Neuronal stem cell (in vitro differentiated cells): ENCODE data around the gene C11orf42.

ENCODE experiments used
- DNase-seq: peaks from one replicate; pipeline ENCODE4 v3.0.0-alpha.2; 2013; ENCODE audit warnings: low spot score
- H2AFZ ChIP-seq: one replicate; pipeline ENCODE4 v1.6.1; 2013; ENCODE audit warnings: mild to moderate bottlenecking, low read length, inconsistent platforms
- H2AK5ac ChIP-seq: 2 replicates; pipeline ENCODE4 v1.6.1; 2013; ENCODE audit warnings: low read depth, mild to moderate bottlenecking, inconsistent platforms, low read length, moderate library complexity, mixed read lengths
- H2BK120ac ChIP-seq: 2 replicates; pipeline ENCODE4 v1.6.1; 2013; ENCODE audit warnings: low read depth, mild to moderate bottlenecking, inconsistent platforms, low read length, moderate library complexity, mixed read lengths
- H2BK12ac ChIP-seq: one replicate; pipeline ENCODE4 v1.6.1; 2013; ENCODE audit warnings: low read length, inconsistent platforms
- H2BK15ac ChIP-seq: 2 replicates; pipeline ENCODE4 v1.6.1; 2013; ENCODE audit warnings: mild to moderate bottlenecking, low read length, inconsistent platforms, mixed read lengths
- H2BK5ac ChIP-seq: one replicate; pipeline ENCODE4 v1.6.1; 2013; ENCODE audit warnings: inconsistent platforms, mild to moderate bottlenecking, low read length, moderate library complexity
- H3K14ac ChIP-seq: one replicate; pipeline ENCODE4 v1.6.1; 2013; ENCODE audit warnings: low read length, inconsistent platforms
- H3K18ac ChIP-seq: 2 replicates; pipeline ENCODE4 v1.6.1; 2013; ENCODE audit warnings: low read length, inconsistent platforms
- H3K23ac ChIP-seq: 2 replicates; pipeline ENCODE4 v1.6.1; 2013; ENCODE audit warnings: low read depth, mild to moderate bottlenecking, mixed read lengths, low read length, inconsistent platforms; ENCODE audit not compliant: poor library complexity
- H3K27ac ChIP-seq: replicated peaks from 3 replicates; pipeline ENCODE4 v1.5.1; 2013; ENCODE audit warnings: low read length, inconsistent platforms
- H3K27me3 ChIP-seq, 3 experiments: 2 replicates each; pipeline ENCODE4 v1.6.1; 2013; ENCODE audit warnings: low read length in 3 of 3, mild to moderate bottlenecking in 2 of 3, inconsistent platforms in 1 of 3, low read depth in 1 of 3, mixed read lengths in 1 of 3, moderate library complexity in 1 of 3; ENCODE audit not compliant: control insufficient read depth in 3 of 3, insufficient read depth in 3 of 3
- H3K36me3 ChIP-seq, 2 donors: replicated peaks in 1 of 2; 2 replicates each; pipeline ENCODE4 v1.6.1; 2013; ENCODE audit warnings: low read length in 2 of 2; ENCODE audit not compliant: control insufficient read depth in 2 of 2, insufficient read depth in 2 of 2
- H3K4ac ChIP-seq: 2 replicates; pipeline ENCODE4 v1.6.1; 2013; ENCODE audit warnings: inconsistent platforms, mild to moderate bottlenecking, low read length, moderate library complexity
- H3K4me1 ChIP-seq, 2 donors: 1 replicate in 1 of 2; 2 replicates in 1 of 2; pipeline ENCODE4 v1.6.1; 2013; ENCODE audit warnings: low read length in 2 of 2, low read depth in 1 of 2; ENCODE audit not compliant: control insufficient read depth in 2 of 2, insufficient read depth in 1 of 2
- H3K4me2 ChIP-seq: one replicate; pipeline ENCODE4 v1.6.1; 2013; ENCODE audit warnings: mild to moderate bottlenecking, low read length, inconsistent platforms; ENCODE audit not compliant: insufficient read depth, poor library complexity, severe bottlenecking
- H3K4me3 ChIP-seq, 2 donors: 2 replicates each; pipeline ENCODE4 v1.5.1; 2013; ENCODE audit warnings: low read length in 2 of 2, mild to moderate bottlenecking in 2 of 2, inconsistent platforms in 1 of 2, moderate library complexity in 1 of 2
- H3K79me1 ChIP-seq: one replicate; pipeline ENCODE4 v1.6.1; 2013; ENCODE audit warnings: low read depth, mild to moderate bottlenecking, inconsistent platforms, low read length, moderate library complexity
- H3K9ac ChIP-seq: one replicate; pipeline ENCODE4 v1.6.1; 2013; ENCODE audit warnings: mild to moderate bottlenecking, low read depth, low read length, inconsistent platforms; ENCODE audit not compliant: poor library complexity
- H3K9me3 ChIP-seq, 2 donors: replicated peaks in 1 of 2; 2 replicates each; pipeline versions ENCODE3 to v1.6.1; 2013; ENCODE audit warnings: low read length in 2 of 2, mild to moderate bottlenecking in 2 of 2, inconsistent platforms in 1 of 2, low read depth in 1 of 2, mixed read lengths in 1 of 2, moderate library complexity in 1 of 2; ENCODE audit not compliant: control insufficient read depth in 2 of 2, insufficient read depth in 1 of 2
- H4K8ac ChIP-seq: one replicate; pipeline ENCODE4 v1.6.1; 2013; ENCODE audit warnings: low read depth, mild to moderate bottlenecking, inconsistent platforms, low read length, moderate library complexity
- H4K91ac ChIP-seq: one replicate; pipeline ENCODE4 v1.6.1; 2013; ENCODE audit warnings: low read length, low read depth, mild to moderate bottlenecking, inconsistent platforms; ENCODE audit not compliant: poor library complexity
- WGBS, 2 donors: extraction: QIAGEN DNeasy Blood & Tissue Kit; methylation state at CpG; one replicate each; pipeline ENCODE4 v1.1.7; 2013; ENCODE audit warnings: missing lambda C conversion rate in 2 of 2, mixed read lengths in 1 of 2; ENCODE audit not compliant: insufficient read length in 2 of 2, insufficient replicate concordance in 1 of 2; ENCODE audit errors: extremely low coverage in 2 of 2; 5-methylcytosine and 5-hydroxymethylcytosine counted together

Gene C11orf42

DNA sequence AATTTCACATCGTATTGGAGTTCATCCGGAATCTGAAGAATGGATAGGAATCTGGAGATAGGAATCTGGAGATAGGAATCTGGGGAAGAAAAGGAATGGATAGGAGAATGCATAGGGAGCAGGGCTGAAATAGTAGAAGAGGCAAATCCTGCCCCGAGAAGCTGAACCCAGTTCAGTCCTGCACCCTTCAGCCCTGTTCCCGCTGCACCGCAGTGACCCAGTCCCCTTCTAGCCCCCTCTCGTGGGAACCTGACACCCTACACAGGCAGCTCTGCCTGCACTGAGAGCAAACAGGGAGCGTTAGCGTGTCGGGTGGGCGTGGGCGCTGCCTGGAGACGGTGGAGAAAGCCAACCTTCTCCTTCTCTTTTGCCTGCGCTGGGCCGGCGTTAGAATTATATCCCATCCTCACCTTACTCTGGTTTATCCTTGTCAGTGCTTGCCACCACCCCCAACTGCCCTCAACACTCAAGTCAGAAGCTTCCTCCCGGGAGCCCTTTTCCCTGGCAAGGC, 53.3 kb downstream of the C11orf42 start:
- Histone ChIP-seq H2AFZ (peak overlapping the region; percentile 85), H3K18ac (peak overlapping the region; percentile 90), H3K4me3 (peak overlapping the region in 1 of 2 donors; percentile 83), H3K79me1 (no peaks in the 10 kb centered on the region), H4K91ac (no peak overlapping the region), H2BK120ac (no peak overlapping the region), H2BK5ac (peak overlapping the region; percentile 40), H2AK5ac (peak overlapping the region; percentile 1), H3K4me2 (peak overlapping the region; percentile 96), H2BK15ac (peak overlapping the region; percentile 32), H3K4ac (no peak overlapping the region), H3K27ac (no peak overlapping the region), H2BK12ac (peak overlapping the region; percentile 58), H3K36me3 (no peaks in the 10 kb centered on the region), H3K9ac (no peak overlapping the region), H3K4me1 (peaks cover 4 to 15% of the 10 kb centered on the region in 2 donors), H3K9me3 (no peaks in the 10 kb centered on the region), H3K23ac (no peak overlapping the region), H3K14ac (no peak overlapping the region), H3K27me3 (peaks cover 0 to 92% (median 1%) of the 10 kb centered on the region in 3 experiments), H4K8ac (no peak overlapping the region)
- WGBS, 2 donors, result no CpG with 5 or more reads among the region's 16 CpGs
- peak; percentile 29 for DNase-seq

DNA sequence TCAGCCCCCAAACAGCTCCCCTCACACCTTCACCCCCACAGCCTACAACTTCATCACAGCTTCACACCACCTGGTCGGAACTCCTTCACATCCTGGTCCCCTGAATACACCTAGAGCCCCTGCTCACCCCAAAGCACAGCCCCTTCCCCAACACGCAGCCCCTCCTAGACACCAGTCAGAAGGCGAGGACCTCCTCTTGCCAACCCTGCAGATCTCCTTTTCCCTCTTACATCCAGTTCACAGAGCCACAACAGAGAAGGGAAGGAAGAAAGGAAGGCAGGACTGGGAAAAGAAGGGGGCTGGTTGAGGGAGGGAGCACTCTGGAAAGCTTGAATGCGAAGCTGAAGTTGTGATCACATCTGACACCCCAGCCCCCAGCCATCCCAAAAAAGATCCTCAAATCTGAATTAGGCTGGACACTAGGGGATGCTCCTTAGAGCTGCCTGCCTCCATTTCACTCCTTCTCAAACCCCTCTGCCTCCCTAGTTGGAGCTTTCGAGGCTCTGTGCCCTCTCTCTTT, 54.9 kb downstream of the C11orf42 start:
- H2BK5ac ChIP-seq, result peak overlapping the region; percentile 40
- peak overlapping the region; percentile 4 for H2AK5ac ChIP-seq
- peak overlapping the region; percentile 96 for H3K18ac ChIP-seq
- H2BK15ac ChIP-seq, result peak overlapping the region; percentile 87
- peaks cover 0 to 4% of the 10 kb centered on the region in 2 donors for H3K36me3 ChIP-seq
- H2BK12ac ChIP-seq, result no peak overlapping the region
- H3K4me1 ChIP-seq, result peaks cover 4 to 15% of the 10 kb centered on the region in 2 donors
- peak overlapping the region; percentile 1 to 83 for H3K4me3 ChIP-seq
- H4K91ac ChIP-seq, result no peak overlapping the region
- no peaks in the 10 kb centered on the region for H3K9me3 ChIP-seq
- H3K9ac ChIP-seq, result peak overlapping the region; percentile 82
- H3K4me2 ChIP-seq, result peak overlapping the region; percentile 96
- H3K27ac ChIP-seq, result no peak overlapping the region
- no peaks in the 10 kb centered on the region for H3K79me1 ChIP-seq
- H3K27me3 ChIP-seq, result peaks cover 0 to 88% (median 1%) of the 10 kb centered on the region in 3 experiments
- H2BK120ac ChIP-seq, result no peak overlapping the region
- no peak overlapping the region for H3K23ac ChIP-seq
- no CpG with 5 or more reads among the region's 5 CpGs for WGBS, 2 donors
- H2AFZ ChIP-seq, result peak overlapping the region; percentile 85
- DNase-seq, result no peak
- H4K8ac ChIP-seq, result no peak overlapping the region
- no peak overlapping the region for H3K4ac ChIP-seq
- peak overlapping the region; percentile 94 for H3K14ac ChIP-seq
